A549 (cell line): Measurements from ENCODE around the gene GPR55. TPM values are rescaled to one million over a fixed set of nuclear protein-coding genes. Genes with fewer than 3 reads are reported as not detected.

ENCODE experiments used
- ATAC-seq, 2 experiments: fragments of 200-7000 bp in 1 of 2; fragments of >200 bp in 1 of 2; cut with Nextera tagmentation in 1 of 2; cut with Tn5 transposase in 1 of 2; 3 replicates each; pipeline versions ENCODE4 v1.8.0 to v1.9.1; 2018 to 2020; ENCODE audit warnings: mild to moderate bottlenecking in 1 of 2, moderate library complexity in 1 of 2
- CTCF ChIA-PET: fragments of 300-600 bp; sonication (Branson Sonifier 250); formaldehyde crosslinking; extraction: SDS; loops from one replicate; lab custom pipeline; 2021; ENCODE audit warnings: antibody characterized with exemption, inconsistent platforms; lab: Yijun Ruan, JAX
- POLR2A ChIA-PET: fragments of 350-600 bp; formaldehyde crosslinking; extraction: SDS; loops from one replicate; lab custom pipeline; 2021; ENCODE audit warnings: antibody characterized with exemption, inconsistent platforms; lab: Yijun Ruan, JAX
- DNase-seq, 2 experiments: peaks; one replicate each; pipeline versions ENCODE4 v3.0.0 to v3.0.0-alpha.2; 2011 to 2016; ENCODE audit warnings: low read depth in 1 of 2, low spot score in 1 of 2
- FAIRE-seq: peaks from 2 replicates; lab custom pipeline; 2011; peaks lifted over from hg19 to GRCh38; lab: Jason Lieb, UNC
- H3K27ac ChIP-seq, 2 experiments: fragments of >200 bp; sonication (Bioruptor Twin); formaldehyde crosslinking; 3 replicates each; pipeline ENCODE4 v1.5.1; 2016 to 2017
- H3K4me1 ChIP-seq: fragments of >200 bp; sonication (Bioruptor Twin); formaldehyde crosslinking; 3 replicates; pipeline ENCODE4 v1.6.1; 2016
- H3K4me2 ChIP-seq: fragments of >200 bp; sonication (Bioruptor Twin); formaldehyde crosslinking; 3 replicates; pipeline ENCODE4 v1.6.1; 2016
- H3K4me3 ChIP-seq: fragments of >200 bp; sonication (Bioruptor Twin); formaldehyde crosslinking; 3 replicates; pipeline ENCODE4 v1.5.1; 2016
- H3K9me3 ChIP-seq: fragments of >200 bp; sonication (Bioruptor Twin); formaldehyde crosslinking; 3 replicates; pipeline ENCODE4 v1.6.1; 2016
- ATOH8 ChIP-seq: fragments of 250-450 bp; sonication (Bioruptor Pico); IDR thresholded peaks from 2 replicates; pipeline ENCODE4 v1.5.0; 2020; ENCODE audit warnings: low read depth, mild to moderate bottlenecking, moderate library complexity
- BCL3 ChIP-seq: fragments of >200 bp; sonication (Bioruptor Twin); formaldehyde crosslinking; IDR thresholded peaks from 3 replicates; pipeline ENCODE4 v1.6.1; 2016
- CBX8 ChIP-seq: fragments of 200-600 bp; sonication (generic); IDR thresholded peaks from 2 replicates; pipeline ENCODE4 v1.6.1; 2016
- CEBPB ChIP-seq, 2 experiments: fragments of >200 bp in 1 of 2; sonication (Bioruptor Twin) in 1 of 2; formaldehyde crosslinking in 1 of 2; IDR thresholded peaks; 2 replicates each; pipeline ENCODE4 v1.6.1; 2012 to 2016
- CHD2 ChIP-seq: fragments of 150-350 bp; IDR thresholded peaks from 2 replicates; pipeline ENCODE4 v1.6.1; 2014; ENCODE audit warnings: low read length; ENCODE audit not compliant: partially characterized antibody
- EHF ChIP-seq: fragments of 250-450 bp; sonication (Bioruptor Pico); IDR thresholded peaks from 2 replicates; pipeline ENCODE4 v1.5.0; 2020; ENCODE audit warnings: mild to moderate bottlenecking
- EHMT2 ChIP-seq: fragments of 200-600 bp; sonication (generic); IDR thresholded peaks from 2 replicates; pipeline ENCODE4 v1.6.1; 2016; ENCODE audit warnings: antibody characterized with exemption, low read depth, mild to moderate bottlenecking, moderate library complexity
- ESRRA ChIP-seq: fragments of 150-350 bp; IDR thresholded peaks from 2 replicates; pipeline ENCODE4 v1.6.1; 2014; ENCODE audit warnings: mild to moderate bottlenecking, low read length, borderline replicate concordance
- HOXB13 ChIP-seq: fragments of 250-450 bp; sonication (Bioruptor Pico); IDR thresholded peaks from 2 replicates; pipeline ENCODE4 v1.5.0; 2020; ENCODE audit warnings: low read depth, mild to moderate bottlenecking, moderate library complexity
- JUN ChIP-seq, 2 experiments: fragments of >200 bp; sonication (Bioruptor Twin); formaldehyde crosslinking; IDR thresholded peaks; 2 replicates in 1 of 2; 3 replicates in 1 of 2; pipeline ENCODE4 v1.6.1; 2016 to 2017
- JUNB ChIP-seq: fragments of >200 bp; sonication (Bioruptor Twin); formaldehyde crosslinking; IDR thresholded peaks from 2 replicates; pipeline ENCODE4 v1.6.1; 2016
- MYC ChIP-seq: IDR thresholded peaks from 2 replicates; pipeline ENCODE4 v1.6.1; 2012; ENCODE audit warnings: mild to moderate bottlenecking, inconsistent platforms, low read length, improper control_type of control experiment, borderline replicate concordance
- NFE2L2 ChIP-seq: fragments of 150-350 bp; conservative IDR thresholded peaks from 2 replicates; pipeline ENCODE4 v1.6.1; 2014; ENCODE audit warnings: low read length
- NR3C1 ChIP-seq: fragments of >200 bp; sonication (Bioruptor Twin); formaldehyde crosslinking; IDR thresholded peaks from 3 replicates; pipeline ENCODE4 v1.6.1; 2017
- PBX3 ChIP-seq: IDR thresholded peaks from 2 replicates; pipeline ENCODE4 v1.6.1; 2012
- RAD21 ChIP-seq, 2 experiments: fragments of >200 bp in 1 of 2; sonication (Bioruptor Twin) in 1 of 2; formaldehyde crosslinking in 1 of 2; IDR thresholded peaks in 1 of 2; conservative IDR thresholded peaks in 1 of 2; 2 replicates in 1 of 2; 3 replicates in 1 of 2; pipeline ENCODE4 v1.6.1; 2012 to 2018; ENCODE audit warnings: inconsistent platforms in 1 of 2
- RFX5 ChIP-seq: fragments of 450-650 bp; IDR thresholded peaks from 2 replicates; pipeline ENCODE4 v1.7.1; 2014; ENCODE audit warnings: antibody characterized with exemption, mild to moderate bottlenecking, moderate library complexity
- SMC3 ChIP-seq: fragments of >200 bp; sonication (Bioruptor Twin); formaldehyde crosslinking; IDR thresholded peaks from 3 replicates; pipeline ENCODE4 v1.6.1; 2018; ENCODE audit warnings: inconsistent platforms
- TP53 ChIP-seq: fragments of 250-450 bp; sonication (Bioruptor Pico); IDR thresholded peaks from 2 replicates; pipeline ENCODE4 v1.5.0; 2021; ENCODE audit warnings: mild to moderate bottlenecking, moderate library complexity
- ZC3H11A ChIP-seq: fragments of 450-650 bp; IDR thresholded peaks from 2 replicates; pipeline ENCODE4 v1.6.1; 2014; ENCODE audit warnings: antibody characterized with exemption, mild to moderate bottlenecking
- ZNF302 ChIP-seq: fragments of 250-450 bp; sonication (Bioruptor Pico); IDR thresholded peaks from 2 replicates; pipeline ENCODE4 v1.9.0; 2021; ENCODE audit warnings: inconsistent platforms, mild to moderate bottlenecking, moderate library complexity
- ZSCAN20 ChIP-seq: fragments of 250-450 bp; sonication (Bioruptor Pico); IDR thresholded peaks from 2 replicates; pipeline ENCODE4 v1.8.0; 2022; ENCODE audit warnings: mild to moderate bottlenecking, moderate library complexity
- WGBS: methylation state at CpG from one replicate; pipeline ENCODE4 v1.1.6; 2017; ENCODE audit errors: missing lambda C conversion rate; 5-methylcytosine and 5-hydroxymethylcytosine counted together
- polyA plus RNA-seq, 4 experiments: library from polyadenylated mRNA; depleted of rRNA in 3 of 4; stranded (reverse); fragments of >200 nt; fragmentation: RNase III in 1 of 4; extraction: RNeasy Plus Mini Kit Qiagen cat#74134 plus additional on column Dnase treatment in 1 of 4; gene quantifications; 2 replicates in 3 of 4; 3 replicates in 1 of 4; pipeline ENCODE4 v1.2.3, GENCODE V29; 2011 to 2017

The GPR55 gene
- polyA plus RNA-seq, 2 of the 4 experiments (the other 2 are of a cell fraction) = not detected

- ATAC-seq (no peak), DNase-seq (no peak), FAIRE-seq (no peak)
- no peaks in the 10 kb centered on the region for H3K4me1 ChIP-seq
- no peak for TF ChIP-seq SMC3
- no peak for TF ChIP-seq NFE2L2
- TF ChIP-seq CHD2 = no peak
- no peak for TF ChIP-seq ZNF302 (CRISPR knock-in tag)
- no peak for TF ChIP-seq ZC3H11A
- TF ChIP-seq EHF (CRISPR knock-in tag) = no peak
- TF ChIP-seq ESRRA = no peak
- TF ChIP-seq RFX5 = no peak
- no peak for TF ChIP-seq NR3C1
- no peak for TF ChIP-seq ATOH8
- no peak for TF ChIP-seq TP53 (CRISPR knock-in tag)
- TF ChIP-seq JUN (IDR thresholded peaks at IDR 0.05) = no peak
- TF ChIP-seq HOXB13 (CRISPR knock-in tag) = no peak
- no peak for TF ChIP-seq RAD21 (conservative IDR thresholded peaks at IDR 0.05 in 1 of 2, IDR thresholded peaks at IDR 0.05 in 1 of 2)
- no peak for TF ChIP-seq CBX8
- TF ChIP-seq BCL3 = no peak
- TF ChIP-seq PBX3 = no peak
- no peak for TF ChIP-seq JUNB
- no peak for TF ChIP-seq MYC
- TF ChIP-seq ZSCAN20 (CRISPR knock-in tag) = no peak
- no peak overlapping the region for H3K4me2 ChIP-seq
- WGBS = 58% methylated on average over 10 of the region's 10 CpGs
- no peak overlapping the region for H3K27ac ChIP-seq
- ChIA-PET POLR2A (interaction anchor here (0.6 kb wide), 1 partner anchor 521 kb away, joined by 6 read pairs; no protein-coding TSS in a partner anchor), CTCF (interaction anchor here (0.6 to 0.8 kb wide), 2 partner anchors 83 to 107 kb away, joined by 3 to 4 read pairs; no protein-coding TSS in a partner anchor)
- no peak overlapping the region for H3K4me3 ChIP-seq
- no peaks in the 10 kb centered on the region for H3K9me3 ChIP-seq
Observed at GRCh38 chr2:230930928-230931555, 6.0 kb upstream of the GPR55 start.

GRCh38 chr2:230930149-230930780 is 5.2 kb upstream of the GPR55 start:
- H3K4me1 ChIP-seq = no peaks in the 10 kb centered on the region
- no peak for DNase-seq
- no peak for FAIRE-seq
- no peak overlapping the region for H3K4me2 ChIP-seq
- ChIA-PET POLR2A (interaction anchor here (0.6 kb wide), 1 partner anchor 522 kb away, joined by 6 read pairs; no protein-coding TSS in a partner anchor), CTCF (interaction anchor here (0.8 to 1.8 kb wide), 3 partner anchors 28 to 106 kb away, joined by 3 to 5 read pairs (median 4); no protein-coding TSS in a partner anchor)
- H3K9me3 ChIP-seq = no peaks in the 10 kb centered on the region
- TF ChIP-seq CEBPB (IDR thresholded peaks at IDR 0.05) = no peak
- TF ChIP-seq PBX3 = no peak
- no peak for TF ChIP-seq ESRRA
- no peak for TF ChIP-seq EHMT2
- H3K4me3 ChIP-seq = no peak overlapping the region
- 66% methylated on average over 7 of the region's 7 CpGs for WGBS
- no peak for ATAC-seq
- H3K27ac ChIP-seq = no peak overlapping the region
